ENCODE measurements around the gene A3GALT2. TPM values are rescaled to one million over a fixed set of nuclear protein-coding genes. Genes with fewer than 3 reads are reported as not detected.

Gene A3GALT2
- total and polyA plus RNA-seq, 9 of the 15 experiments (the other 6 are each of a cell fraction or from before 2014, with no cell fraction given) = not detected

- 91% methylated on average over 20 of the region's 22 CpGs for WGBS (ENCODE audit: insufficient coverage, low coverage, missing lambda C conversion rate)
- no peak for FAIRE-seq
- CTCF ChIA-PET (ENCODE audit: low intra/inter-chr PET ratio) = no interaction called here
Measured at GRCh38 chr1:33324677-33325575, 4.0 kb upstream of the A3GALT2 start.

More at GRCh38 chr1:33324677-33325575, 4.0 kb upstream of the A3GALT2 start:
- no peak overlapping the region for H3K27ac ChIP-seq (ENCODE audit: extremely low read depth, low read depth, low read length)
- H3K9ac ChIP-seq (ENCODE audit: insufficient read depth in 1 of 2, low read depth in 2 of 2, low read length in 2 of 2) = no peak overlapping the region
- DNase-seq (ENCODE audit: extremely low read depth in 1 of 4, low spot score in 3 of 4) (no peak), ATAC-seq (no peak)
- POLR2A ChIA-PET = interaction anchor here (0.7 to 1.8 kb wide), 3 partner anchors 13 to 17 kb away, joined by 3 to 6 read pairs (median 4); no protein-coding TSS in a partner anchor
- in situ Hi-C loops (cut with MboI) = no loop called here
- H3K36me3 ChIP-seq (ENCODE audit: control insufficient read depth, insufficient read depth, low read length) = peaks cover 69% of the 10 kb centered on the region; the same call in 2 of the 3 replicates
- H4K20me1 ChIP-seq (replicated peaks; ENCODE audit: control insufficient read depth, insufficient read depth, low read length) = 0 out of 2 replicates have a peak, but pooled peaks cover 6% of the 10 kb centered on the region
- no peaks in the 10 kb centered on the region for H3K9me1 ChIP-seq (ENCODE audit: control insufficient read depth, insufficient read depth, low read length)
- no peak overlapping the region for H2AFZ ChIP-seq (ENCODE audit: low read depth, low read length)
- H3K4me1 ChIP-seq (replicated peaks in 1 of 2; ENCODE audit: control insufficient read depth in 2 of 2, insufficient read depth in 2 of 2, low read length in 2 of 2) = no peaks in the 10 kb centered on the region
- no peak overlapping the region for H3K4me2 ChIP-seq (ENCODE audit: insufficient read depth, low read length)
- H3K4me3 ChIP-seq = no peak overlapping the region
- BruUV-seq (replicated peaks) = no TSS peak
- no peaks in the 10 kb centered on the region for H3K9me3 ChIP-seq (replicated peaks; ENCODE audit: control insufficient read depth, insufficient read depth, low read depth, low read length)
- no peaks in the 10 kb centered on the region for H3K79me2 ChIP-seq (ENCODE audit: control insufficient read depth, insufficient read depth, low read length)
- H3K27me3 ChIP-seq (ENCODE audit: control insufficient read depth in 2 of 2, insufficient read depth in 2 of 2, low read length in 2 of 2) = peaks cover 0 to 9% of the 10 kb centered on the region in 2 experiments; a peak in 3 of 5 replicates
- TF ChIP-seq KDM4B (IDR thresholded peaks at IDR 0.05; ENCODE audit: borderline replicate concordance in 2 of 2, low read depth in 1 of 2) (no peak), POLR2H (tag; IDR thresholded peaks at IDR 0.05; ENCODE audit: low read depth) (no peak), E2F8 (IDR thresholded peaks at IDR 0.05; ENCODE audit: low read depth, partially characterized antibody) (no peak), ZBTB2 (IDR thresholded peaks at IDR 0.05) (no peak), CBX5 (IDR thresholded peaks at IDR 0.05; ENCODE audit: borderline replicate concordance, low read depth) (no peak), SRF (CRISPR knock-in tag; IDR thresholded peaks at IDR 0.05) (no peak), PHTF2 (CRISPR knock-in tag; IDR thresholded peaks at IDR 0.05) (no peak), CBFB (CRISPR knock-in tag; IDR thresholded peaks at IDR 0.05) (no peak), U2AF2 (optimal IDR thresholded peaks at IDR 0.05; ENCODE audit: low read depth, low read length) (no peak), DNMT1 (IDR thresholded peaks at IDR 0.05) (no peak)
- intact Hi-C loops (cut with micrococcal nuclease) = no loop called here
